ENCODE results near the gene MLXIP. TPM values are rescaled to one million over a fixed set of nuclear protein-coding genes. Genes with fewer than 3 reads are reported as not detected.

MLXIP gene
- total RNA-seq, 1 experiment from 2014 or later: 7.7 TPM

DNA sequence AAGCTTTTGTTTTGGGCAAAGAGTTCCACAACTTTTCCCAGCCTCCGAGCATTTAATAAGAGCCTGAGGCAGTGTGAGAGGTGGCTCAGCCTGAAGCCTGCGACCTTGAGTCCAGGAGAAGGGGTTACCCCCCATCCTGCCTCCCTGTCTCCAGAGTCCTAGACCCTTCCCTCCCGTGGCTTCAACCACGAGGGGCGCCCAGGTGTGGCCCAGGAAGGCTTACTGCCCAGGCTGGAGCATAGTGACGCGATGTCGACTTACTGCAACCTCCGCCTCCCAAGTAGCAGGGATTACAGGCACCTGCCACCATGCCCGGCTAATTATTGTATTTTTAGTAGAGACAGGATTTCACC, 105.0 kb downstream of the MLXIP start:
- DNase-seq (ENCODE audit: low read depth): no peak

DNA sequence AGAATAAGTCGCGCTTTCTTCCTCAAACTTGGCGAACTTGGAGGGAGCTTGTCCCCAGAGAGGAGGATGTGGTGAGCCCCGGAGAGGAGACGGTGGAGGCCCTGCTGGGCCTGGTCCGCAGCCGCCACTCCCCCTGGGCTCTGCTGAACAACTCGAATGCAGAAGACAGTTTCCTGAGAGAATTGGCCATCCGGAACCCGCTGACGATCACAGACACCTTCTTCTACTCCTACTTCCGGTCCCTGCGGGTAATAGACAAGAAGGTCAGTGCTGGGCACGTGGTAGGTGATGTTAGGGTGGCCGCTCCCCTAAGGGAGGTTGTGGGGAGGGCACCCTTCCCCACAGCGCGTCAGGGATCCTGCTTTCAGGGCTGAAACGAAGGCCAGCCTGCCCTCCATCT, 106.0 kb downstream of the MLXIP start:
- no peak for DNase-seq (ENCODE audit: low read depth)

DNA sequence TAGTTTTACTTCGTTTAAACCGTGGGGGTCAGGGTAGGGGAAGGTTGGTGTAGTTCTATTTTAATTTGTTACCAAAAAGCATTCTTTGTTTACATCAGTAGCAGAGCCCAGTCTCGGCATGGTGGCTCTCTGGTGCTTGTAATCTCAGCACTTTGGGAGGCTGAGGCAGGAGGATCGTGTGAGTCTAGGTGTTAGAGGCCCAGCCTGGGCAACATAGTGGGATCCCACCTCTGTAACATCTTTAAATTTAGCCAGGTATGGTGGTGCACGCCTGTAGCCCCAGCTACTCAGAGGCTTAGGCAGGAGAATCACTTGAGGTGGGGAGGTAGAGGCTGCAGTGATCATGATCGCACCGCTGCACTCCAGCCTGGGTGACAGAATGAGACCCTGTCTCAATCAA, 106.5 kb downstream of the MLXIP start:
- DNase-seq (ENCODE audit: low read depth): no peak

DNA sequence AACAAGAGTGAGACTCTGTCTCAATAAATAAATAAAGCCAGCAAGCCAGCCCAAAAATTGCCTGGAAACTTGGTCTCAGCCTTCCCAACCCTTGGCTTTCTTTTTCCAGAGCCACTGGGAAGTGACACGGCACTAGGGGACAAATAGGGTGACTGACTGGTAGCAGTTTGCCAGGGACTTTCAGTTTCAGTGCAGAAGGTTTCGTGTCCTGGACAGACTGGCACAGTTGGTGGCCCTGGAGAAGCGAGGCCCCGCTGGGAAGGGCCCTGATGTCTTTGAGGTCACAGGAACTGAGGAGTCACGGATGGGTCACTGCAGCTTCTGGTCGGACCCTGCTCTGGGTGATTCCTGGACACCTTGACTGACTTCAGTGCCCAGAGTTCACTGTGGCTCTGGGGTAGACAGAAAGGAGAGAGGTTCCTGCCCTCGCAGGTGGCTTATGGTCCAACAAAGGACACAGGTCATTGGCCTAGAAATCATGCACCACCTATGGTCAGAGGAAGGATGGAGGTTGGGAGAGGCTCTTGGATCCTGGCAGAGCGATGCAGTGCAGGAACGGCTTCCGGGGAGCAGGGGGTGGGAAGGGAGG, 107.0 kb downstream of the MLXIP start:
- DNase-seq (ENCODE audit: low read depth): no peak

DNA sequence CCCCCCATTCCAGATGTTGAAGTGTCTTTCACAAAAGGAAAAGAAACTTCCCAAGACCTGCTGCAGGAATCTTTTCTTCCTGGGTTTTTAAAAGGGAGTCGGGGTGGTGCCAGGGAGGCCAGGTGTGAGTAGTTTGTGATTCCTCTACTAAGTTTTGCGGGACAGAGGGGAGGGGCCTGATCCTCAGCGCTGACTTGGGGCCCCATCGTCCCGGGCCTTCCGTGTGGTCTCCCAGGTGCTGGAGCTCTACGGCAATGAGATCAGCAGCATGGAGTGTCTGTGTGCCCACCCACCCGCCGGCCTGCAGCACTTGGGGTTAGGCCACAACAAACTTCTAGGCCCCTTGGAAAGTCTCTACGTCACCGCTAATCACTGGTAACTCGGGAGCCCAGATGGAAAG, 108.9 kb downstream of the MLXIP start:
- no peak for DNase-seq (ENCODE audit: low read depth)

DNA sequence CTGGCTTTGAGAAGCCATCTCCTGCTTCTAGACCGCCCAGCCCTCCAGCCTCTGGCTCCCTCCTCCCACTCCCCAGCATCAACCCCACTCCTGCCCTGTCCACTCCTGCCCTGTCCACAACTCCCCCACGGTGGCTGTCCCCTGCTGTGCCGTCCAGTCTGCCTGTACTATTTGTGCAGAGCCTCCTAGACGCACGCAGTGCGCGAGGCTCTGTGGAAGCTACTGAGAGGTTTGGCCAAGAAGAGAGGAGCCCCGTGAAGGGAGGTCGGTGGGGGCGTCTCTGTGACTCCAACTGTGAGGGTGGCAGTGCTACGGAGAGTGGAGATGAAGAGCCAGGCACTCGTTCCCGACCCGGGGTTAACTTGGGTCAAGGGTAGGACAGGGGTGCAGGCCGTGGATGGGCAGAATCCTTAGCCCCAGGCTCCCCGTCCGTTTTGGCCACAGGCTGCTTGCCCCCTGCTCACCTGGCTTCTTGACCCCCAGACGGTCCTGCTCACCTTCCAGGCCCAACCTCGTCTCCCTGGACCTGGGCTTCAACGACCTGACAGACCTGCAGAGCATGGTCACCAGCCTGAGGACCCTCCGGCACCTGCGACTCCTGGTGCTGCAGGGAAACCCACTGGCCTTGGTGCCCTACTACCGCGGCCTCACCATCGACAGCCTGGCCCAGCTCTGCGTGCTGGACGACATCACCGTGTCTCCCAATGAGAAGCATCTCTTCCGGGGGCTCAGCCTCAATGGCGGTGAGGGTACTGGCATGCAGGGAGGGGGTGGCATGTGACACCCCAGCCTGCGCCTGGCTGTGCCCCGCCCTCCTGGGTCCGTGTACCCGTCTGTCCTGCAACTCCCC, 111.3 kb downstream of the MLXIP start:
- DNase-seq (ENCODE audit: low read depth): no peak

DNA sequence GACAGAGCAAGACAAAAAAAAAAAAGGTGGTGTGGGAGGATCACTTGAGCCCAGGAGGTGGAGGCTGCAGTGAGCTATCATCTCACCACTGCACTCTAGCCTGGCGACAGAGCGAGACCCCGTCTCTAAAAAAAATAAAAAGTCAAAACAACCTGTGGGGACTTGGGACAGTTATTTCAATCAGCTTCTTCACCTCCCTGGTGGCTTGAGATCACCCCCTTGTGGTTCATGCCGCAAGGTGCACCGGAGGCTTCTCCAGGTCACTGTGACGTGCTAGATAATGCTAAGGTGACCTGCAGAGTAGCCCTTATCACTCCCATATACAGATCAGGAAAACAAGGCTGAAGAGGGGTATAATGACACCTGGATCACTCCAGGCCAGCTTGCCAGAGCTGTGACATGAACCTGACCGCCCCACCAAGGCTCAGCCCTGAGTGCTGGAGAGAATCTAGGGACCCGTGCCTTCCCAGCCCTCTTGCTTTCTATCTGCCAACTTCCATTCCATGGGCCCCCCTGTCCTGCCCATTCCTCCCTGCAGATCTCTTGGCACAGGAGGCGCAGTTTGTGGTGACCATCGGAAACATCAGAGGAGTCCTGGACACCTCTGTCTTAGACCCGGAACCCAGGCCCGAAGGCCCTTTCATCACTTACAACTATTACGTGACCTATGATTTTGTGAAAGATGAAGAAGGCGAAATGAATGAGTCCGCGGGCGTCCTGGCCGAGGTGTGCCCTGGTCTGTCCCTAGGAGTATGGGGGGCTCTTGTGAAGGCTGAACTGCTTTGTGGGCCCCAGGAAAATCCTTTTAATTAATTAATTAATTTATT, 112.5 kb downstream of the MLXIP start:
- peak; percentile 58 for DNase-seq (ENCODE audit: low read depth)

DNA sequence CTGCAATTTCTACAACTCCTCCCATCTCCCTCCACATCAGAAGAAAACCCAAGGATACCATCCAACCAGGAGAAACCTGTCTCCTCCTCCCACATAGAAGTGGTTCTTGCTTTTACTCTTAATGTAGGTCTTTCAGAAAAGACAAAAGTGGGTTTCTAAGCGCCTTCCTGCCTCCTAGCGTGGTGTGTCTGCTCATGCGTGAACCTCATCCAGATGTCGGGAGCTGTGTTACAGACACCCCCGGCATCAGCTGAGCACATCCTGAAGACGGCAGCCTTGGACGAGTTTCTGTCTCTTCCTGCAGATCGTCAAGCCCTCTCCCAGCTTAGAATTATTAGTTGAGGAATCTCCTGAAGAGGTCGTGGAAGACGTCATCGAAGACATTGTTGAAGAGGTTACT, 113.9 kb downstream of the MLXIP start:
- DNase-seq (ENCODE audit: low read depth): no peak

DNA sequence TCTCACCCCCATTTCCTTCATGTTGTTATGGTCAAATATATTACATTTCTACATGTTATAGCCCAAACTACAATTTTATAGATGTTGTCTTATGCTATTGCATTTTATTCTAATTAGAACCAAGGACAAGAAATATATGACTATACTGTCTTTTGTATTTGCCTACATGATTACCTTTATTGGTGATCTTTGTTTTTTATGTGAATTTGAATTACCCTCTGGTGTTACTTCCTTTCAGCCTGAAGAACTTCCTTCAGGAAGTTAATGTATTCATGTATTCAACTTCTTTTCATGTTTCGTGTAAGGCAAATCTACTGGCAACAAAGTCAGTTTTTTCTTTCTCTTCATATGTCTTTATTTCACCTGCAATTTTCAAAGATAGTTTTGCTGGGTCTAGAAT, 116.2 kb downstream of the MLXIP start:
- DNase-seq (ENCODE audit: low read depth): no peak

DNA sequence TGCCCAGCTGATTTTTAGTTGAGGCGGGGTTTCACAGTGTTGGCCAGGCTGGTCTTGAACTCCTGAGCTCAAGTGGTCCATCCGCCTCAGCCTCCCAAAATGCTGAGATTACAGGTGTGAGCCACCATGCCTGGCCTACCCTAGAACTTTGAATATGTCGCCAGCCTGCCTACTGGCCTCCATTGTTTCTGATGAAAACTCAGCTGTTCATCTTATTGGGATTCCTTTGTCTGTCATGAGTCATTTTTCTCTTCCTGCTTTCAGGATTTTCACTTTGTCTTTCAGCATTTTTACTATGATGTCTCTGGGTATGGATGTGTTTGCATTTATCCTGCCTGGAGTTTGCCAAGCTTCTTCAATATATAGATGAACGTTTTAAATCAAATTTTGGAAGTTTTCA, 116.8 kb downstream of the MLXIP start:
- DNase-seq (ENCODE audit: low read depth): no peak

Other genes with a start within 250 kb of the MLXIP start
- gene HPD, start 219.9 kb upstream of the MLXIP start, total RNA-seq (2014; rRNA removed; shearing (Covaris generic)): 2.3 and 3.7 TPM in 2 replicates
- 65.7 and 73.8 TPM in 2 replicates for gene PSMD9, start 190.0 kb upstream of the MLXIP start, total RNA-seq (2014; rRNA removed; shearing (Covaris generic))
- gene CFAP251, start 160.2 kb upstream of the MLXIP start, total RNA-seq (2014; rRNA removed; shearing (Covaris generic)): 1.1 and 1.2 TPM in 2 replicates
- gene BCL7A, start 56.9 kb upstream of the MLXIP start, total RNA-seq (2014; rRNA removed; shearing (Covaris generic)): 3.9 and 4.0 TPM in 2 replicates
- gene IL31, start 95.5 kb downstream of the MLXIP start, total RNA-seq (2014; rRNA removed; shearing (Covaris generic)): not detected in 2 replicates
- not detected in 2 replicates for gene LRRC43, start 104.4 kb downstream of the MLXIP start, total RNA-seq (2014; rRNA removed; shearing (Covaris generic))
- 0.15 and 0.34 TPM in 2 replicates for gene B3GNT4, start 125.0 kb downstream of the MLXIP start, total RNA-seq (2014; rRNA removed; shearing (Covaris generic))
- 107 and 122 TPM in 2 replicates for gene DIABLO, start 147.3 kb downstream of the MLXIP start, total RNA-seq (2014; rRNA removed; shearing (Covaris generic))
- 20.5 and 26.2 TPM in 2 replicates for gene VPS33A, start 187.7 kb downstream of the MLXIP start, total RNA-seq (2014; rRNA removed; shearing (Covaris generic))